GM21381 (cell line): ENCODE data around the gene MAN1C1.

Source experiments
- ATAC-seq: cut with Tn5 transposase; IDR thresholded peaks from one replicate; pipeline ENCODE4 v1.9.1; 2021; ENCODE audit warnings: mild to moderate bottlenecking, moderate library complexity; ENCODE audit not compliant: unreplicated experiment

The MAN1C1 gene

GRCh38 chr1:25613091-25613490 is 3.5 kb upstream of the MAN1C1 start:
- no peak for ATAC-seq

GRCh38 chr1:25614501-25615171 is 2.0 kb upstream of the MAN1C1 start:
- no peak for ATAC-seq

- ATAC-seq, result no peak
Observed at GRCh38 chr1:25615172-25615541, 1.4 kb upstream of the MAN1C1 start.

DNA sequence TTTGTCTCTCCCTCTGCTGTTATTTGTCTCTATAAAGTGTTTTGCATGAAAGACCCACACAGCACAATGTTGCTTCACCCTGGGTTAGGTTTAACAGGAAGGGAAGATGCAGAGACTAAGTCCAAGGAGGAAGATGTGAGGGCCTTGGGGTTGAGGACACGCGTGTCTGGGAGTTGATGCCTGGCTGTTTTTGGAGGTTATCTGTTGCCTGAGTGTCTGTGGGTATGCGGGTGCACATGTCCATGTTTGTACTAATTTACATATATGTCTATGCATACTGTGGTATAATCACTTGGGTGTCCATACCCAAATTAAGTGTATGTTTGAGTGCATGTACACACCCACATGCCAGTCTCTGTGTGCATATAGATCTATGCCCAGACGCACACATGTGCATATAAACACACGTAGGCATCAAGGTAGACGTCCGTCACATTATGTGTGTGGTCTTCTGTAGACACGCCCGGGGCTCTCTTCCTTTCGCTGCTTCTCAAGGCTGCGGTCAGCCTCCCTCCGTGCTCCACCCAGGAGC is 962 bp upstream of the MAN1C1 start:
- ATAC-seq, result no peak

- ATAC-seq, result peak; percentile 9
Observed at GRCh38 chr1:25616987-25617624, 515 bp downstream of the MAN1C1 start.

DNA sequence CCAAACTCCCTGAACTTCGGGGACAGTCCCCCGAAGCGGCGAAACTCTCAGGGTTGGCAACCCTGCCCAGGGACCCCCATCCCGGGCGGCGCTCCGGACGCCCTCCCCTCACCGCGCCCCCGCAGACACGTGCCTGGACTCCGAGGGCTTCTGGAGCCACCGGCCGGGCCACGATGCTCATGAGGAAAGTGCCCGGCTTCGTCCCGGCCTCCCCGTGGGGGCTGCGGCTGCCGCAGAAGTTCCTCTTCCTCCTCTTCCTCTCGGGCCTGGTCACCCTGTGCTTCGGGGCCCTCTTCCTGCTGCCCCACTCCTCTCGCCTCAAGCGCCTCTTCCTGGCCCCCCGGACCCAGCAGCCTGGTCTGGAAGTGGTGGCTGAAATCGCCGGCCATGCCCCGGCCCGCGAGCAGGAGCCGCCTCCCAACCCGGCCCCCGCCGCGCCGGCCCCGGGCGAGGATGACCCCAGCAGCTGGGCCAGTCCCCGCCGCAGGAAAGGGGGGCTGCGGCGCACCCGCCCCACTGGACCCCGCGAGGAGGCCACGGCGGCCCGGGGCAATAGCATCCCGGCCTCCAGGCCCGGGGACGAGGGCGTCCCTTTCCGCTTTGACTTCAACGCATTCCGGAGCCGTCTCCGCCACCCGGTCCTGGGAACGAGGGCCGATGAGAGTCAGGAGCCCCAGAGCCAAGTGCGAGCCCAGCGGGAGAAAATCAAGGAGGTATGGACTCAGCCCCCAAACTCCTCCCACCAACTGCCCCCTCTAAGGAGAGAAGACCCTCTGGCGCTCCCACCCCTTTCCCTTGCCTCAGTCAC is 1.2 kb downstream of the MAN1C1 start:
- ATAC-seq, result no peak

- ATAC-seq, result no peak
Observed at GRCh38 chr1:25618433-25618808, 1.8 kb downstream of the MAN1C1 start.

GRCh38 chr1:25619101-25619890 is 2.7 kb downstream of the MAN1C1 start:
- ATAC-seq, result no peak

GRCh38 chr1:25620211-25620610 is 3.6 kb downstream of the MAN1C1 start:
- ATAC-seq, result no peak

DNA sequence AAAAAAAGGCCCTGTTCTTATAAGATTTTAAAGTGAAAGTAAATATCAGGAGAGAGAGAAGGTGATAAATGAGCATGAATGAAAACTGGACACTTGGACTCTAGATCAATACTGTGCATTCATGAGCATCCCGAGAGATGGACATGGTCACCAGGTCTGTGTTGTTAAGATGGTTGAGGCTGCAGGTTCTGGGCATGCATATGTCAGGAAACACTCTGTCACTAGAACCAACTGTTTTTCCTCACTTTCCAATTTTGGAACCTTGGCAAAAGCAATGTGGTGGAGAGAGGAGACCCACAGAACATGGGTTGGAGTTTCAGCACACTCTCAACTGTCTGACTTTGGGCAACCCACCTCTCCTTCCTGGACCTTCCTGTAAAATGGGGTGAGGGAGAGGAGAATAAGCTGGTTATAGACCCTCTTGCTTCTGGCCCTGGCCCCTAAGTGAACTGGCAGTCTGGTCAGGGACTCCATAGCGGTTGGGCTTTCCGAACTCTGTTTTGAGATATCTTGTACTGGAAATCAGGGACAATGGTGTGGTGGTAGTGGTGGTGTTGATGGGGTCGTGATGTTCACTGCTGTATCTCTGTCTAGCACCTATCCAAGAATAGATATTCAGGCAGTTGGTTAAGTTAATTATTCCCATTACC is 4.2 kb downstream of the MAN1C1 start:
- ATAC-seq, result no peak

DNA sequence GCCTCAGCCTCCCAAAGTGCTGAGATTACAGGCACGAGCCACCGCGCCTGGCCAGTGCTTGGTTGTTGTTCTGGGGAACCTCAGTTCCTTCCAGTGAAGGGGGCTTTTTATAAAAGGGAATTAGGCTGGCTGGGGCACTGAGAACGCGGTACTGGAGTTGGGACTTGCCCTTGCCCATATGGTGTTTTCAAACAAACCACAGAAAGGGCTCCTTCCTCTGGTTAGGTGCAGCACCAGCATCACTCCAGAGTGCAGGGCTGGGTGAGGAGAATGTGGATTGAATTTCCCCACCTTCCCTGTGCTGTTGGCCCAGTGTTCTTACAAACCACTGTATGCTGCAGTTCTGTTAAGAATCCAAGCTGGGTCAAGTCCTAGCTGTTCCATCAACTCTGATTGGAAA is 5.3 kb downstream of the MAN1C1 start:
- ATAC-seq, result no peak

DNA sequence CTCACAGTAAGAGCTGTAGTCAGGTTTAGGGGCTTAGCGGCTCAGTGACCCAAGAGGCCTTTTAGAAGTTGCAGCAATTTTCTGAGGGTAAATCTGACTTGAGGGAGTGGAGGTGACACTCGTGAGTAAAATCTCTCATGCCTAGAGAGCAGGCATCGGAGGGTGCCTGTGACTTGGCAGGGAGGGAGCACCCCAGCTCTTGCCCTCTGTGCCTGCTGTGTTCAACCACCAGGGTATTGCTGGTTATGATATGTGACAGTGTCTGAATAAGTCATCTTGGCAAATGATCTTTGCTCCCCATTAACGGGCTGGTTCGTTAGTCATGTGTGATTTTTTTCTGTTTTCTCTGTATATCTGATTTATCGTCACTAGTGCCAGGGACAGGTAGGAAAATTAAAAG is 5.9 kb downstream of the MAN1C1 start:
- ATAC-seq, result no peak

GRCh38 chr1:25623007-25623406 is 6.4 kb downstream of the MAN1C1 start:
- no peak for ATAC-seq

DNA sequence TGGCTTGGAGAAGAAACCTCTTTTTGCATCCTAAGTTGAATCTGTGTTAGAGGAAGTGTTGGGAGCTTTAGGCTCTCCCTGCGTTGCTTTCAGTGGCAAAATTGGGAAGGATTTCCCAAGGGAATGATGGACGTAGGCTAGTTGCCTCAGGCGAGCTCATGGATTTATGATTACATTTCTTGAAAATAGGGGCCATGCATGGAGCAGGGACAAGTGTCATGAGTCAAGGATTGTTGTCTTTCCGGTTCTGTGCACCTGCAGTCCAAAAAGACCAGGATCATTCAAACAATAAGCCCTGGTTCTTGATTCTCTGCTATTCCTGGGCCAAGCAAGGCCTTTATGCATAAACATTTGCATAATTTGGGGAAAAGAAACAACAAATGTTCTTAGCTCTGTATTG is 7.1 kb downstream of the MAN1C1 start:
- no peak for ATAC-seq

DNA sequence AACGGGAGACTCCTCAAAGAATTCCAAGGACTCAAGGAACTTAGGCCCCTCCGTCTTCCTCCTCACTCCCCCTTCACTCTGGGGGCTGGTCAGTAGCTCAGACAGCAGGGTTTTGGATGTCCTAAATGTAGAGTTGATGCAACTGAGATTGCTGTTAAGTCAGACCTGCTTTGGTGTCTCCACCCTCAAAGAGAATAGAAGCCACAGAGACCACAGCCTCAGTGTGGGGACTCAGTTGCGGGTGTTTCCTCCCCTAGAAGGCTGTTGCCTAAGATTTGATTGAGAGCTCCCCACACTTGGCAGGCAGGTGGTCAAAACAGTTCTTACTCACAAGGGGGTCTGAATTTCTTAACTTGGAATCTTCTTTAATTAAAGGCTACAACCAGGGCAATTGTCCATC is 7.6 kb downstream of the MAN1C1 start:
- no peak for ATAC-seq

DNA sequence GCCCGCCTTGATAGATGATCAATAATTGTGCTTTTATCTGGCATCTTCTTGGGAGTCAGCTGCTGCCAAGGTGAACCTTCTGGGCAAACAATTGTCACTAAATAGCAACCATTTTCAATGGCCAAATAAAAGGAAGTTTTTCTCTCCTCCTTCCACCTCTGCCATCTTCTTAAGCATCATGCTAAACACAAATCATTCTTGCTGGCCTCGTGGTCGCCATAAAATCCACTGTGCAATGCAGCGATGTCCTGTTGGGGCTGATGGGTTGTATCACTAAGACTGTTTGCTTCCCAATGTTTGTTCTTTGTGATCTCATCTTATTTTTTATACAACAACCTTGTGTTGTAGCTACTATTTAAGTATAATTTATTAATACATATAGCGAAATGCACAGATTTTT is 8.0 kb downstream of the MAN1C1 start:
- no peak for ATAC-seq

GRCh38 chr1:25626018-25626417 is 9.4 kb downstream of the MAN1C1 start:
- ATAC-seq, result no peak

DNA sequence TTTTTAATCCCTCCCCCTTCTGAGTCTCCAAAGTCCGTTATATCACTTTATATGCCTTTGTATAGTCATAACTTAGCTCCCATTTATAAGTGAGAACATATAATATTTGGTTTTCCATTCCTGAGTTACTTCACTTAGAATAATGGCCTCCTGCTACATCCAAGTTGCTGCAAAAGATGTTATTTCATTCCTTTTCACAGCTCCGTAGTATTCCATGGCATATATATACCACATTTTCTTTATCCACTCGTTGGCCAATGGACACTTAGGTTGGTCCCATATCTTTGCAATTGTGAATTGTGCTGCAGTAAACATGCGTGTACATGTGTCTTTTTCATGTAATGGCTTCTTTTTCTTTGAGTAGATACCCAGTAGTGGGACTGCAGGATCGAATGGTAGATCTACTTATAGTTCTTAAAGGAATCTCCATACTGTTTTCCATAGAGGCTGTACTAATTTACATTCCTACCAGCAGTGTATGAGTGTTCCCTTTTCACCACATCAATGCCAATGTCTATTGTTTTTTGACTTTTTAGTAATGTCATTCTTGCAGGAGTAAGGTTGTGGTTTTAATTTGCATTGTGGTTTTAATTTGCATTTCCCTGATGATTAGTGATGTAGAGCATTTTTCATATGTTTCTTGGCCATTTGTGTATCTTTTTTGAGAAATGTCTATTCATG is 12.3 kb downstream of the MAN1C1 start:
- no peak for ATAC-seq

- no peak for ATAC-seq
Observed at GRCh38 chr1:25629836-25630235, 13.2 kb downstream of the MAN1C1 start.
